ENCODE measurements around the gene AGBL1.

Gene AGBL1

DNA sequence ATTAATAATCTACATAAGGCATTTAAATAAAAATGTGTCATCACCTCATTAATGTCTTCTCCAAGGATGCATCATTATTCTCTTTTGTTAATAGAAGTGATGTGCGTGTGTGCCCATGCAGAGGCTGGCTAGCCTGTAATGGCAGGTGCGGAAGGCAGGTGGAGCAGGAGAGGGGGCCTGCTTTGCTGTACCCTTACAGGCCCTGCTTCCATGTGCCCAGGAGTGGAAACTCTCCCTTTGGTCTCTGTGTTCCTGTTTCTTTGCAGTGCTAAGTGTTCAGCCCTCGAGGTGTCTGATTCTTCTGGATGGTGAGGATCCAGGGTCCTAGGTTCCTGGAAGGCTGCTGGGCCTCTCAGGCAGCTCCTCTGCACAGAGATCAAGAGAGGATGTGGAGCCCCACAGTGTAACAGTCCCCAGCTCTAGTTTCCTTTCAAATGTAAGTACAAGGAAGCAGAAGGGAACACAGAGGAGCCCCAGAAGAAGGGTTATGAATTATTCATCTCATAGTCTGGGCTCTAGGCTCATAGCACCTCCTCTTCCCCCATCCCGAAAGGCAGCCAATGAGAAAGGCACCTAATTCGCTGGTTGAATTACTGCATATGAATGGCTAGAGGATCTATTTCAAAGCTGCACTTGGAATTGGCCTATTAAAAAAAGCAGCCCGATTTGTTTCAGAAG lies 39.2 kb upstream of the AGBL1 start:
- H2AFZ ChIP-seq (ENCODE audit: low read length) = peak overlapping the region; percentile 46
- no peak overlapping the region for H3K18ac ChIP-seq (ENCODE audit: low read length)
- no peak overlapping the region for H4K8ac ChIP-seq (ENCODE audit: low read depth, low read length)
- H3K14ac ChIP-seq (ENCODE audit: low read length) = no peak overlapping the region
- H3K4ac ChIP-seq (ENCODE audit: low read length) = no peak overlapping the region
- H4K91ac ChIP-seq (ENCODE audit: low read depth, low read length, poor library complexity) = no peak overlapping the region
- no peaks in the 10 kb centered on the region for H3K36me3 ChIP-seq (replicated peaks in 1 of 2; ENCODE audit: control insufficient read depth in 2 of 2, insufficient read depth in 2 of 2, low read length in 2 of 2)
- peaks cover 2% of the 10 kb centered on the region in 2 donors for H3K4me1 ChIP-seq (ENCODE audit: control insufficient read depth in 2 of 2, insufficient read depth in 1 of 2, low read depth in 1 of 2, low read length in 2 of 2)
- no peak overlapping the region for H2BK12ac ChIP-seq (ENCODE audit: low read length)
- no peak overlapping the region for H3K4me2 ChIP-seq (ENCODE audit: insufficient read depth, low read length, poor library complexity, severe bottlenecking)
- no peak overlapping the region for H3K9ac ChIP-seq (ENCODE audit: low read depth, low read length, poor library complexity)
- H3K79me1 ChIP-seq (ENCODE audit: low read depth, low read length) = no peaks in the 10 kb centered on the region
- no peak overlapping the region for H3K4me3 ChIP-seq (ENCODE audit: low read length in 2 of 2)
- no peak overlapping the region for H3K27ac ChIP-seq (replicated peaks; ENCODE audit: low read length)
- H2BK120ac ChIP-seq (ENCODE audit: low read depth, low read length) = no peak overlapping the region
- no CpG with 5 or more reads among the region's 6 CpGs for WGBS, 2 donors (ENCODE audit: extremely low coverage in 2 of 2, insufficient read length in 2 of 2, insufficient replicate concordance in 1 of 2)
- no peak overlapping the region for H2BK15ac ChIP-seq (ENCODE audit: low read length)
- no peak for DNase-seq (ENCODE audit: low spot score)
- no peaks in the 10 kb centered on the region for H3K9me3 ChIP-seq (replicated peaks in 1 of 2; ENCODE audit: control insufficient read depth in 2 of 2, insufficient read depth in 1 of 2, low read depth in 1 of 2, low read length in 2 of 2)
- no peak overlapping the region for H2AK5ac ChIP-seq (ENCODE audit: low read depth, low read length)
- H3K27me3 ChIP-seq (ENCODE audit: control insufficient read depth in 3 of 3, insufficient read depth in 3 of 3, low read depth in 1 of 3, low read length in 3 of 3) = no peaks in the 10 kb centered on the region
- no peak overlapping the region for H2BK5ac ChIP-seq (ENCODE audit: low read length)
- H3K23ac ChIP-seq (ENCODE audit: low read depth, low read length, poor library complexity) = no peak overlapping the region

- no peak overlapping the region for H3K9ac ChIP-seq (ENCODE audit: low read depth, low read length, poor library complexity)
- no peak overlapping the region for H3K4me2 ChIP-seq (ENCODE audit: insufficient read depth, low read length, poor library complexity, severe bottlenecking)
- no peak for DNase-seq (ENCODE audit: low spot score)
- no peak overlapping the region for H3K4me3 ChIP-seq (ENCODE audit: low read length in 2 of 2)
- H3K14ac ChIP-seq (ENCODE audit: low read length) = no peak overlapping the region
- no peak overlapping the region for H2AFZ ChIP-seq (ENCODE audit: low read length)
- WGBS, 2 donors (ENCODE audit: extremely low coverage in 2 of 2, insufficient read length in 2 of 2, insufficient replicate concordance in 1 of 2) = no CpG with 5 or more reads among the region's 6 CpGs
- no peaks in the 10 kb centered on the region for H3K79me1 ChIP-seq (ENCODE audit: low read depth, low read length)
- H3K27ac ChIP-seq (replicated peaks; ENCODE audit: low read length) = no peak overlapping the region
- H4K8ac ChIP-seq (ENCODE audit: low read depth, low read length) = no peak overlapping the region
- H3K4me1 ChIP-seq (ENCODE audit: control insufficient read depth in 2 of 2, insufficient read depth in 1 of 2, low read depth in 1 of 2, low read length in 2 of 2) = peaks cover 2% of the 10 kb centered on the region in 2 donors
- no peak overlapping the region for H3K18ac ChIP-seq (ENCODE audit: low read length)
- H3K4ac ChIP-seq (ENCODE audit: low read length) = no peak overlapping the region
- no peak overlapping the region for H2BK120ac ChIP-seq (ENCODE audit: low read depth, low read length)
- no peak overlapping the region for H2AK5ac ChIP-seq (ENCODE audit: low read depth, low read length)
- H3K36me3 ChIP-seq (replicated peaks in 1 of 2; ENCODE audit: control insufficient read depth in 2 of 2, insufficient read depth in 2 of 2, low read length in 2 of 2) = no peaks in the 10 kb centered on the region
- no peak overlapping the region for H2BK12ac ChIP-seq (ENCODE audit: low read length)
- H2BK15ac ChIP-seq (ENCODE audit: low read length) = no peak overlapping the region
- no peak overlapping the region for H3K23ac ChIP-seq (ENCODE audit: low read depth, low read length, poor library complexity)
- no peak overlapping the region for H4K91ac ChIP-seq (ENCODE audit: low read depth, low read length, poor library complexity)
- H3K9me3 ChIP-seq (replicated peaks in 1 of 2; ENCODE audit: control insufficient read depth in 2 of 2, insufficient read depth in 1 of 2, low read depth in 1 of 2, low read length in 2 of 2) = no peaks in the 10 kb centered on the region
- H3K27me3 ChIP-seq (ENCODE audit: control insufficient read depth in 3 of 3, insufficient read depth in 3 of 3, low read depth in 1 of 3, low read length in 3 of 3) = no peaks in the 10 kb centered on the region
- H2BK5ac ChIP-seq (ENCODE audit: low read length) = no peak overlapping the region
Measured at GRCh38 chr15:86041399-86041798, 38.3 kb upstream of the AGBL1 start.

GRCh38 chr15:86042226-86042625 lies 37.4 kb upstream of the AGBL1 start:
- no peak overlapping the region for H3K14ac ChIP-seq (ENCODE audit: low read length)
- no peak overlapping the region for H3K4ac ChIP-seq (ENCODE audit: low read length)
- H2BK5ac ChIP-seq (ENCODE audit: low read length) = no peak overlapping the region
- no peak overlapping the region for H2AK5ac ChIP-seq (ENCODE audit: low read depth, low read length)
- no CpG with 5 or more reads among the region's 1 CpG for WGBS, 2 donors (ENCODE audit: extremely low coverage in 2 of 2, insufficient read length in 2 of 2, insufficient replicate concordance in 1 of 2)
- no peaks in the 10 kb centered on the region for H3K79me1 ChIP-seq (ENCODE audit: low read depth, low read length)
- H3K4me3 ChIP-seq (ENCODE audit: low read length in 2 of 2) = no peak overlapping the region
- no peak overlapping the region for H3K23ac ChIP-seq (ENCODE audit: low read depth, low read length, poor library complexity)
- no peak overlapping the region for H2BK12ac ChIP-seq (ENCODE audit: low read length)
- no peak overlapping the region for H3K27ac ChIP-seq (replicated peaks; ENCODE audit: low read length)
- no peaks in the 10 kb centered on the region for H3K36me3 ChIP-seq (replicated peaks in 1 of 2; ENCODE audit: control insufficient read depth in 2 of 2, insufficient read depth in 2 of 2, low read length in 2 of 2)
- H2AFZ ChIP-seq (ENCODE audit: low read length) = no peak overlapping the region
- no peaks in the 10 kb centered on the region for H3K9me3 ChIP-seq (replicated peaks in 1 of 2; ENCODE audit: control insufficient read depth in 2 of 2, insufficient read depth in 1 of 2, low read depth in 1 of 2, low read length in 2 of 2)
- H2BK120ac ChIP-seq (ENCODE audit: low read depth, low read length) = no peak overlapping the region
- H4K91ac ChIP-seq (ENCODE audit: low read depth, low read length, poor library complexity) = no peak overlapping the region
- H2BK15ac ChIP-seq (ENCODE audit: low read length) = no peak overlapping the region
- peaks cover 2% of the 10 kb centered on the region in 2 donors for H3K4me1 ChIP-seq (ENCODE audit: control insufficient read depth in 2 of 2, insufficient read depth in 1 of 2, low read depth in 1 of 2, low read length in 2 of 2)
- H3K9ac ChIP-seq (ENCODE audit: low read depth, low read length, poor library complexity) = no peak overlapping the region
- DNase-seq (ENCODE audit: low spot score) = no peak
- no peak overlapping the region for H3K18ac ChIP-seq (ENCODE audit: low read length)
- H3K27me3 ChIP-seq (ENCODE audit: control insufficient read depth in 3 of 3, insufficient read depth in 3 of 3, low read depth in 1 of 3, low read length in 3 of 3) = no peaks in the 10 kb centered on the region
- no peak overlapping the region for H3K4me2 ChIP-seq (ENCODE audit: insufficient read depth, low read length, poor library complexity, severe bottlenecking)
- no peak overlapping the region for H4K8ac ChIP-seq (ENCODE audit: low read depth, low read length)

GRCh38 chr15:86044981-86045380 lies 34.7 kb upstream of the AGBL1 start:
- Histone ChIP-seq H3K4me1 (ENCODE audit: control insufficient read depth in 2 of 2, insufficient read depth in 1 of 2, low read depth in 1 of 2, low read length in 2 of 2) (peaks cover 2% of the 10 kb centered on the region in 2 donors), H4K91ac (ENCODE audit: low read depth, low read length, poor library complexity) (no peak overlapping the region), H2BK12ac (ENCODE audit: low read length) (no peak overlapping the region), H2AFZ (ENCODE audit: low read length) (no peak overlapping the region), H2BK15ac (ENCODE audit: low read length) (no peak overlapping the region), H3K27me3 (ENCODE audit: control insufficient read depth in 3 of 3, insufficient read depth in 3 of 3, low read depth in 1 of 3, low read length in 3 of 3) (no peaks in the 10 kb centered on the region), H4K8ac (ENCODE audit: low read depth, low read length) (no peak overlapping the region), H3K9me3 (replicated peaks in 1 of 2; ENCODE audit: control insufficient read depth in 2 of 2, insufficient read depth in 1 of 2, low read depth in 1 of 2, low read length in 2 of 2) (no peaks in the 10 kb centered on the region), H3K36me3 (replicated peaks in 1 of 2; ENCODE audit: control insufficient read depth in 2 of 2, insufficient read depth in 2 of 2, low read length in 2 of 2) (no peaks in the 10 kb centered on the region), H3K4me3 (ENCODE audit: low read length in 2 of 2) (no peak overlapping the region), H2AK5ac (ENCODE audit: low read depth, low read length) (no peak overlapping the region), H3K9ac (ENCODE audit: low read depth, low read length, poor library complexity) (no peak overlapping the region), H2BK5ac (ENCODE audit: low read length) (no peak overlapping the region), H2BK120ac (ENCODE audit: low read depth, low read length) (no peak overlapping the region), H3K18ac (ENCODE audit: low read length) (no peak overlapping the region), H3K27ac (replicated peaks; ENCODE audit: low read length) (no peak overlapping the region), H3K14ac (ENCODE audit: low read length) (no peak overlapping the region), H3K23ac (ENCODE audit: low read depth, low read length, poor library complexity) (no peak overlapping the region), H3K79me1 (ENCODE audit: low read depth, low read length) (no peaks in the 10 kb centered on the region), H3K4ac (ENCODE audit: low read length) (no peak overlapping the region), H3K4me2 (ENCODE audit: insufficient read depth, low read length, poor library complexity, severe bottlenecking) (no peak overlapping the region)
- no peak for DNase-seq (ENCODE audit: low spot score)
- no CpG with 5 or more reads among the region's 1 CpG for WGBS, 2 donors (ENCODE audit: extremely low coverage in 2 of 2, insufficient read length in 2 of 2, insufficient replicate concordance in 1 of 2)
